ENCODE measurements around the gene SCML2. TPM values are rescaled to one million over a fixed set of nuclear protein-coding genes. Genes with fewer than 3 reads are reported as not detected.

The SCML2 gene
- total and polyA plus RNA-seq, 9 donors: 3.1 to 6.7 (median 5.1) TPM

DNA sequence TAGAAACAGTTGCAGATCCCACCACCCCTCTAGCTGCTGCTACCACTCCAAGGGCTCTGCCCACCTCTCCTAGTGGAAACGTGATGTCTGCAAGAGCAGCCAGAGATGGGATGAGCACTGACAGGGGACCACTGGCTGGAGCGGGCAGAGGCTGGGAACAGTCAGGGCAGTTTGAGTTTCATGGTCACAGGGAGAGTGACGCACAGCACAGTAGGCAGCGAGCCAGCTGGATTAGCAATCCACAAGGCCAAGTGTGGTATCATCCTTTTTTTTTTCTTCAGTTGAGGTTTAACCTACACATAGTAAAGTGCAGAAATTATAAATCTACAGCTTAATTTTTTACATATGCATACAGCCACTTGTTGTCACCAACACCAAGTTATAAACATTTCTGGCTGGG is 6.4 kb upstream of the SCML2 start:
- no peak overlapping the region for H3K27ac ChIP-seq
- H3K27me3 ChIP-seq: no peaks in the 10 kb centered on the region
- 47 to 60% (median 54%) methylated on average over 4 of the region's 4 CpGs for WGBS, 3 donors
- H3K36me3 ChIP-seq: no peaks in the 10 kb centered on the region
- TF ChIP-seq EP300 (IDR thresholded peaks at IDR 0.05): no peak
- TF ChIP-seq, protein P1, sequence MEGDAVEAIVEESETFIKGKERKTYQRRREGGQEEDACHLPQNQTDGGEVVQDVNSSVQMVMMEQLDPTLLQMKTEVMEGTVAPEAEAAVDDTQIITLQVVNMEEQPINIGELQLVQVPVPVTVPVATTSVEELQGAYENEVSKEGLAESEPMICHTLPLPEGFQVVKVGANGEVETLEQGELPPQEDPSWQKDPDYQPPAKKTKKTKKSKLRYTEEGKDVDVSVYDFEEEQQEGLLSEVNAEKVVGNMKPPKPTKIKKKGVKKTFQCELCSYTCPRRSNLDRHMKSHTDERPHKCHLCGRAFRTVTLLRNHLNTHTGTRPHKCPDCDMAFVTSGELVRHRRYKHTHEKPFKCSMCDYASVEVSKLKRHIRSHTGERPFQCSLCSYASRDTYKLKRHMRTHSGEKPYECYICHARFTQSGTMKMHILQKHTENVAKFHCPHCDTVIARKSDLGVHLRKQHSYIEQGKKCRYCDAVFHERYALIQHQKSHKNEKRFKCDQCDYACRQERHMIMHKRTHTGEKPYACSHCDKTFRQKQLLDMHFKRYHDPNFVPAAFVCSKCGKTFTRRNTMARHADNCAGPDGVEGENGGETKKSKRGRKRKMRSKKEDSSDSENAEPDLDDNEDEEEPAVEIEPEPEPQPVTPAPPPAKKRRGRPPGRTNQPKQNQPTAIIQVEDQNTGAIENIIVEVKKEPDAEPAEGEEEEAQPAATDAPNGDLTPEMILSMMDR (IDR thresholded peaks at IDR 0.05): no peak
- TF ChIP-seq POLR2A (IDR thresholded peaks at IDR 0.05): no peak
- H3K4me3 ChIP-seq: no peak overlapping the region
- H3K4me1 ChIP-seq (ENCODE audit: insufficient read depth): no peaks in the 10 kb centered on the region
- DNase-seq: no peak
- no peaks in the 10 kb centered on the region for H3K9me3 ChIP-seq
- intact Hi-C loops (cut with DNase I): no loop called here

DNA sequence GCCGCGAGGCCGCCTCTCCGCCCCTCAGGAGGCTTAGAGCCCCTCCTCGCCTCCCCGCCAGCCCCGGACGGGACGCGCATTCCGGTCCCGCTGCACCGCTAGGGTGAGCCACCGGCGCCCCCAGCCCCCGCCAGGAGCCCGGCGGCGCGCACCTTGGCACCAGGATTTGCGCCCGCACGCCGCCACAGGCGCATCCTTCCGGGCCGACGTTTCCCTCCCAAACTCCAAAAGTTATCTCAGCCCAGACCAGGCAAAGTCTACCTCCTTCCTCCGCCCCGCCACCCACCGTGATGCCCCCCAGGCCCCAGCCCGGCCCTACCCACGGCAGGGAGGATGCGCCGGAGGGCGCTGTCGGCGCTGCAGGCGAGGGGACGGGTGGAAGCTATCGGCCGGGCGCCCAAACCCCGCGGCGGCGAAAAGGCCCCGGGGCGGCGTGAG is 538 bp downstream of the SCML2 start:
- Histone ChIP-seq H3K27ac (peak overlapping the region; percentile 76 to 89), H3K27me3 (no peaks in the 10 kb centered on the region), H3K36me3 (no peaks in the 10 kb centered on the region), H3K4me1 (ENCODE audit: insufficient read depth) (no peaks in the 10 kb centered on the region), H3K9me3 (no peaks in the 10 kb centered on the region), H3K4me3 (peak overlapping the region; percentile 52)
- intact Hi-C loops (cut with DNase I): no loop called here
- 25 to 50% (median 33%) methylated on average over 47 to 50 of the region's 50 CpGs for WGBS, 3 donors
- DNase-seq: peak; percentile 28 to 50 (median 41)
- TF ChIP-seq, protein P1 (IDR thresholded peaks at IDR 0.05): no peak
- TF ChIP-seq EP300 (IDR thresholded peaks at IDR 0.05) (no peak), POLR2A (IDR thresholded peaks at IDR 0.05) (no peak)

DNA sequence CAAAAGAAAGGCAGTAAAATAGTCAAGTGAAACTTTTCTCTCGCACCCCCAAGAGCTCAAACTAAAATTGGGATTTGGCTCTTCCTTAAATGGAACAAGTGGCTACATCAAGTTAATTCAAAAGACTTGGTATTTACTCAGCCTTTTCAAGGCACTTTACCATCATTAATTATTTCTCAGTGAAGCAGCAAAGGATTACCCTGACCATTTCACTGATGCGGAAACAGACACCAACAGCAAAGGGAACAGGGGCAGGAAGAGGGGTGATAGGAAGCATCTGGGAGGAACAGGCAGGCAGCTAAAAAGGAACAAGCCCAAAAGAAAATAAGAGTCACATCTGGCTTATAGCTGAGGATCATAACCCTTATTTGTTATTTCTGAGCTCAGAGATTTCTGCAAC is 2.7 kb downstream of the SCML2 start:
- WGBS, 3 donors: 55 to 72% (median 69%) methylated on average over 2 of the region's 2 CpGs
- DNase-seq: no peak
- TF ChIP-seq EP300 (IDR thresholded peaks at IDR 0.05) (no peak), POLR2A (IDR thresholded peaks at IDR 0.05) (no peak)
- TF ChIP-seq, protein P1 (IDR thresholded peaks at IDR 0.05): no peak

DNA sequence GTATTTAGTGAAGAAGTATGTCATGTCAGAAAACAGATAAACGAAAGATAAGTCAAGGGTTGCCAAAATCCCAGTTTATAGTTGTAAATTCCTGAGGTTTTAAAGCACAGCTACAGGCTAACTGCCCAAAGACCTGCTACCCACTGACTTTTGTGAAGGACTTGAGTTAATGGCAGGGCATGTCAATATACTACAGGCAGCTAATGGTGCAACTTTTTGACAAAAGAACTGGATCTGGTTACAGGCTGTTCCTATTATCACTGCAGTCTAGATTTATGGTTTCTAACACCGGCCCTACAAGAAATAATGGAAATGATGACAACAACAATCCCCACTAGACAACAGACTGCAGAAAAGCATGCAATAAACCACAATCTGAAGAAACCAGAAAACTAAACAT is 6.4 kb downstream of the SCML2 start:
- Histone ChIP-seq H3K4me1 (ENCODE audit: insufficient read depth) (no peaks in the 10 kb centered on the region), H3K36me3 (no peaks in the 10 kb centered on the region), H3K4me3 (no peak overlapping the region), H3K27me3 (no peaks in the 10 kb centered on the region), H3K27ac (no peak overlapping the region), H3K9me3 (no peaks in the 10 kb centered on the region)
- intact Hi-C loops (cut with DNase I): no loop called here
- TF ChIP-seq, protein P1 (IDR thresholded peaks at IDR 0.05): no peak
- no peak for TF ChIP-seq EP300 (IDR thresholded peaks at IDR 0.05)
- TF ChIP-seq POLR2A (IDR thresholded peaks at IDR 0.05): no peak
- 41 to 52% (median 42%) methylated on average over 2 of the region's 2 CpGs for WGBS, 3 donors
- no peak for DNase-seq

More for the DNA sequence above, 2.7 kb downstream of the SCML2 start:
- Histone ChIP-seq H3K4me1 (ENCODE audit: insufficient read depth) (no peaks in the 10 kb centered on the region), H3K27ac (no peak overlapping the region), H3K4me3 (no peak overlapping the region), H3K9me3 (no peaks in the 10 kb centered on the region), H3K36me3 (no peaks in the 10 kb centered on the region), H3K27me3 (no peaks in the 10 kb centered on the region)
- intact Hi-C loops (cut with DNase I): no loop called here
